Activated T-cell treated with anti-CD3 and anti-CD28 coated beads for 24 hours (primary cell): ENCODE measurements around the gene SERP2.
"Not testable (repeated sequence)": the region's sequence is repeated elsewhere in the genome, so short reads cannot be mapped to it uniquely, and the experiment has no call there.

Experiments used
- DNase-seq: peaks from one replicate; pipeline ENCODE4 v3.0.0-alpha.2; 2020; ENCODE audit warnings: low read depth

The SERP2 gene

DNA sequence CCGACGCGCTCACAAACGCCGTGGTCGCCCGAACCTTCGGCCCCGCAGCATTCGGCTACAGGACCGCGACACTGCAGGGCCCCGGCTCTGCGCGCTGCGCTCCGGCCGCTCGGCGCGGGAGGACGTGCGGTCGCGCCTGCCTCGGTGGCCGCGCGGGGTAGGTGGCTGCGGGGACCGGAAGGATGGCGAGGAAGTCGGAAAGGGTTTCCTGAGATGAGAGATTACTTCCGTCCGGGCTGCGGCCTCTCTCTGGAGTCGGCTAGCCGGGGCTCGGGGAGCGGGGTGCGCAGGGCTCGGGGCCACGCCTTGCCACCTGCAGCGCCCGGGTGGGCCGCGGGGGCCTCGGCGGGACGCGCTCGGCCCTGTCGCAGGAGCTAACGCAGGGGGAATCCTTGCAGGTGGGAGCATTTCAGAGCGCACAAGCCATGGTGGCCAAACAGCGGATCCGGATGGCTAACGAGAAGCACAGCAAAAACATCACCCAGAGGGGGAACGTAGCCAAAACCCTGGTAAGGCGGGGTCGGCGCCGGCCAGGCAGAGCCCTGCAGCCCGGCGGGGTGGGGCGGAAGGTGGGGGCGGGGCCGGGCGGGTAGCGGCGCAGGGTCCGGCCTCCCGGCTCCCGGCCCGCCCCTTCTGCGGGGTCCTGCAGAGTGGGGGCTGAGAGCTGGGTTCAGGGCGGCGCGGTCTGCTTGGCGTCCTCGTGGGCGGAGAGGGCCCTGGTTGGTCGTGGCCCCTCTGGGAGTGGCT is at the start of gene SERP2:
TSS of gene SERP2 (plus strand) at position 224 of the 747 bp plus-strand sequence. CDS start at position 426, 202 bp downstream.
- no peak for DNase-seq

DNA sequence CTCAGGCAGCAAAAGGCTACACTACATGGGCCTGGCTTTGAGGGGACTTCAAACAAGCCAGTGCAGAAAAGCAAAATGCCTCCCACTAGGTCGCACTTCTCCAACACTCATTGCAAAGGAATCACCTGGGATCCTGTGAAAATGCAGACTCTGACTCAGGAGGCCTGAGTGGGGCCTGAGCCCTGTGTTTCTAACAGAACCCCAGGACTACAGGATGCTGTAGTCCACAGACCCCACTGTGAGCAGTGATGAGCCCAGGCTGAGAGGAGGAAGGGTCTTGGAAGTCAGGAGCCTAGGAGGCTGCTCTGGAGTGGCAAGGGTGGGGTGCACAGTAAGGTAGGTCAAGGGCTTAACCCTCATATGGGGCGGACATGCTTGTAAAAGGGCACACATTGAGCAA is 46.7 kb upstream of the SERP2 start:
- no peak for DNase-seq

DNA sequence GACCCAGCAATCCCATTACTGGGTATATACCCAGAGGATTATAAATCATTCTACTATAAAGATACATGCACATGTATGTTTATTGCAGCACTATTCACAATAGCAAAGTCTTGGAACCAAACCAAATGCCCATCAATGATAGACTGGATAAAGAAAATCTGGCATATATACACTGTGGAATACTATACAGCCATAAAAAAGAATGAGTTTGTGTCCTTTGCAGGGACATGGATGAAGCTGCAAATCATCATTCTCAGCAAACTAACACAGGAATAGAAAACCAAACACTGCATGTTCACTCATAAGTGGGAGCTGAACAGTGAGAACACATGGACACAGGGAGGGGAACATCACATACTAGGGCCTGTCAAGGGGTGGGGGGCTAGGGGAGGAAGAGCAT is 44.6 kb upstream of the SERP2 start:
- not testable (repeated sequence) for DNase-seq

DNA sequence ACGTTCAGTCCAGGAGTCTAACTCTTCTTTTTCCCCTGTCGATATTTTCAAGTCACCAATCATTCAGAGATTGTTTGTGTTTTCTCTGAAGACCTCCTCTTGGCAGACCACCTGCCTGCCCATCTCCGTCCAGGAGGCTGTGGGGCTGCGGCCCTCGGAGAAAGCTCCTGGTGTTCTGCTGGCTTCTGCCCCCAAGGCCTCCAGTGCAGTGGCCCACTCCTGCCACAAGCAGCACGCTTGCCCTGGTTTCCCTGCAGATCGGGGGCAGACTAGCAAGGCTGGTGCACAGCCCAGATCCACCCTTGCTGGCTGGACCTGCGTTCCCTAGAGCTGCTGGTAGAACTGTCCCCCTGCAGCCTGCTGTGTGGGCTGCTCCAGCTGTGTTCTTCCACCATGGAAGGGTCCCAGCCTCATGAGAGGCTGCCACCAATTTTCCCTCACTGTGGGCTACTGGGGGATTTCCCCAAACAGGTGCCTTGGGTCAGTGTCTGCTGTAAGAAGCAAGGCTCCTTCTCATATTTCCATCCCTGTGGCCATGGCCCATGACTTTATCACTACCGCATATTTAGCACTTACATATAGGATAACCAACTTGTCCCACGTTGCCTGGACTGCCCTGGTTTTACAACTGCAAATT is 43.6 kb upstream of the SERP2 start:
- no peak for DNase-seq

DNA sequence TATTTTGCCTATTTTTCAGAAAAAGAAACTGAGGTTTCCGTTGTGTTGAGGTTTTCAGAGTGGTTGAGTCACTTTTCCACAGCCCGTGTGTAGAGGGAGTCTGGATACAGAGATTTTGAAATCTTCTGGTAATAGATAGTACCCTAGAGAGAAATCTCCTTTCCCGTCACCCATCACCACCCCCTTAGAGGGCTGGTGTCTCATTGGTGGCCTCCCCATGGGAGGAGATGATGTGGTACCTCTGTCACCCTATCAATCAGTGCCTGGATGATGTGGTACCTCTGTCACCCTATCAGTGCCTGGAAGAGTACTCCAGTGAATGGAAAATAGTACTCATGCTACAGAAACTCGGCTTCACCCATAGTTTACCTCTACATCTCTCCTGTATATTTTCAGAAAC is 42.2 kb upstream of the SERP2 start:
- no peak for DNase-seq

DNA sequence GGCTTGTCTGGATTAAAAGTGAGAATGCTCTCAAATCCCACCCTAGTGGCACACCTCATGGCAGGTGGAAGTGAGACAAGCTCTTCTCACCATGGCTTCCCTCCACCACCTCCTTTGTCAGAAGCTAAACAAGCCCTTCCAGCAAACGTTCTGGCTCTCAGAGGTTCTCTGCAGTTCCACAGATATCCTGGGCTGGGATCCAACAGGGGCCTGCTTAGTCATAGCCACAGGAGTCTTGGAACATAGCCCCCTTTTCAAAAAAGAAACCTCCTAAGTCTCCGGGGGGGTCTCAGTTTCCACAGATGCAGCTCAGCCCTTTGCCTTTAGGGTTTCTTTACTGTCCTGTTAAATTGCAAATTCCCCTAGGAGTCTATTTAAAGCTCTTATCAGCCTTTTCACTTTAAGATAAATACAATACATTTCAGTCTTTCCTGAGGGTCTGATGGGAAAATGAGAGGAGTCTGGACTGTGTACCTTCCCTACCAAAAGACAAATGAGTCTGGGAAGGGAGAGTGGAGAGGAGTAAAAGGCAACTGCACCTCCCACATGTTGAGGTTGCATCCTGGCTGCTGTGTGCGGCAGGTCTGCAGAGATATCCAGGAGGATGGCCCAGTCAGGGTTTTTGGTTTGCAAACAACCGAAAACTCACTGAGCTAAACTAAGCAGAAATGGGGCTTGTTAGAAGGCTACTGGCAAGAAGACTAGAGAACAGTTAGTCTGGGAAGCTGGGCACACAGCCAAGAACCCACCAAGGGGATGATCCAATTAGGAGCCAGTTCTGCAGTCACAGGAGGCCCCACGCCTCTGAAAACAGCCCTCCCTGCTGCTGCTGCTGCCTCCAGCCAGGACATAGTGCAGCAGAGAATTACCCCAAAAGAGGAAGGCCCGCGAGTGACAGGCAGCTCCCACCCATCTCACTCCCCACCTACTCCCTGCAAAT is 41.4 kb upstream of the SERP2 start:
- no peak for DNase-seq

DNA sequence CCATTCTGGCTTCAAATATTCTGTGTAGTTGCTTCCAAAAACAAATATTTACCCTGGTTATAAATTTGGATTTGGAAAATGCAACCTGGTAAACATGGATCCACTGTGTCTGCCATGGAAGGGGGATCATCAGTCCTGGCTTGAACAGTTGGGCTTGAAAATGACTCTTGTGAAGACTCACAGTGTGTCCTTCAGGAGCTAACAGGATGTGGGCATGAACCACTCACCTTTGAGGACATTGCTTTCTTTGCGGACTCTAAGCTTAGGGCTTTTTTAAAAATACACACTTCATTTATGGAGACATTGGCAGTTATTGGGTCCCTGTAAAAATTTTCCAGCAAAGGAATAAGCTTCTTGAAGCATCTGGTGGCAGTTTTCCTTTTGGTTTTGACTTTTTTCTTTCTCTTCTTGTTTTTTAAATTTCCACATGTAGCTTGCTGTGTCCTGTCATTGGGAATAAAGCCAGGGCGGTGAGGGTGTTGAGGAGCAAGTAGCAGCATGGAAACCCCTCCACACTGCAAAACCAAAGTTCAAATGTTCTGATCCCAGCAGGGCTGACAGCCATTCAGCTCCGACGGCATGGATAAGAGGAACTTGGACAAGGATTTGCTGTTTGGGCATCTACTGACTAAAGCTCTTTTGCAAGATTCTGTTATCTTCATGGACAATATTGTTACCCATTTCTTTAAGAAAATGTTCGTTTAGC is 39.5 kb upstream of the SERP2 start:
- no peak for DNase-seq

DNA sequence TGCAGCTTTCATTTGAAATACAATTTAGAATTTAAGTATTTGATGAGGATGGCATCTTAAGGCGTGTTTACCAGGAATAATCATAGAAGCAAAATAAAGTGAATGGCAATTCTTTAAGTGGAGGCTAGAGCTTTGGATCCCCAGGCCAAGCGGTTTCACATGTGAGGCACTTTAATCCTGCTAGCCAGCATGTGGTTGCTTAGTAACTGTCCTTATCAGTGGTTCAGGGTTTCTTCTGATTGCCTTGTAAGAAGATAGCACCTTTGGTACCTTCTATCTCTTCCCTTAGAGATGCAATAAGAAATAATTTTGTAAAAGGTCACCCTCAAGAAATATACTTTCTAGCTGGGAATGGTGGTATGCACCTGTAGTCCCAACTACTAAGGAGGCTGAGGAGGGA is 38.9 kb upstream of the SERP2 start:
- DNase-seq = no peak

DNA sequence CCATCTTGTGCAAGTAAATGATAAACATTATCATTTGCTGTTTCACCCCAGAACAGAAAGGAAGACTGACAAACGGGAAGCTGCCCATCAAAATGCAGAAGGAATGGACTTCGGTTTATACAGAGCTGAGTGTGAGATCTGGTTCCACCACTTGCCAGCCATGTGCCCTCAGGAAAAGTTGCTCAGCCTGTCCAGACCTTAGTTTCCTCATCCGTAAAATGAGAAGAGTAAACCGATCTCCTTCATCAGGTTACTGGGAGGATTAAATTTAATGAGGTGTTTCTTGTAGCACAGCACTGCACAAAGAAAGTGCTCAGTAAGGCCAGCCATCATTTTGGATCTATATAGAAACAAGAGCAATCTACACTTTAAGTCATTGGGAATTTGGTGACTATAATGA is 36.7 kb upstream of the SERP2 start:
- DNase-seq = no peak

DNA sequence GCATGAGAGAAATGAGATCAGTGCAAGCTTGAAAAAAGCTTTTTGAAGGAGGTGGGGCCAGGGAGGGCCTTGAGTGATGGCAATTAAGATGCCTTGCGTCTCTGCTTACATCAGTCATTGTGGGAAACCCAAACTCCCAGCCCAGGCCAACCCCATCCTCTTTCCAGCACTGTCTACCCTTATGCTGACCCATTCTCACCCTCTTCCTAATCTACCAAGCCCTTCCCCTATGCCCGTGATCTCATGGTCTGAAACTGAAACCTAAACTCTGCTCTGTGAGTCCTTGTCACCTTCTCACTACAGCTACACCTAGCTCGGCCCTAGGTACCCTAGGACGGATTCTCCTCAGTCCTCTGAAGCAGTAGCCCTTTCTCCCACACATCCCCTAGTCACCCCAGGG is 36.0 kb upstream of the SERP2 start:
- DNase-seq = no peak

DNA sequence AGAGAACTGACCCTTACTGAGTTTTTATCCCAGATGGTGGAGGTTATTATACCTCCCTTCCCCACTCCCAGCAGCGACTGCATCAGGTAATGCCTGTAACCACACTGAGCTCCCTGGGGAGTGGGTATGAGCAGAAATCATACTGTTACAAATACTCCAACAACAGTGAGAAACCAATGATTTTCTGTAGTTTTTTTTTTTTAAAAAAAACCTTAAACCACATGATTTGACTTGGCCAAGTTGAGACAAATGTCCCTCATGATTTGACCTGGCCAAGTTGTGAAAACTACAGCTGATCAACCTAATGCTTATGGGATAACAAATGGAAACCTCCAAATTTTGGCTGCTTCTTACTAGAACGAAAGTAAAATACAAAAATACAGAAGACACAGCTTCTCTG is 33.1 kb upstream of the SERP2 start:
- no peak for DNase-seq

DNA sequence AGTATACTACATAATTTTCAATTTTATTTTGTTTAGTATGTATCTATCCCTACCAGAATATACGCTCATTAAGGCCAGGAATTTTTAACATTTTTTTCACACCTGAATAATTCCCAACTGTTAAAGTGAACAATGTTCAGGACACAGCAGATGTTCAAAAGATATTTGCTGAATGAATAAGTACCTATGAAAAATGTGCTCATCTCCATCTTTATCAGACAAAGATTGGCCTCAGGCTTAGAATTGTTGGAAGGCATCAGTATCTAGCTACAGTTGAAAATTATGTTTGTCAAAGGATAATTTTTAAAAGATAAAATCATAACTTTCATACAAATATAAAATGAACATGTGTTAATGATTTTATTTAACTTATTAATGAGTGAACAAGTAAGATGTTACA is 30.9 kb upstream of the SERP2 start:
- no peak for DNase-seq

DNA sequence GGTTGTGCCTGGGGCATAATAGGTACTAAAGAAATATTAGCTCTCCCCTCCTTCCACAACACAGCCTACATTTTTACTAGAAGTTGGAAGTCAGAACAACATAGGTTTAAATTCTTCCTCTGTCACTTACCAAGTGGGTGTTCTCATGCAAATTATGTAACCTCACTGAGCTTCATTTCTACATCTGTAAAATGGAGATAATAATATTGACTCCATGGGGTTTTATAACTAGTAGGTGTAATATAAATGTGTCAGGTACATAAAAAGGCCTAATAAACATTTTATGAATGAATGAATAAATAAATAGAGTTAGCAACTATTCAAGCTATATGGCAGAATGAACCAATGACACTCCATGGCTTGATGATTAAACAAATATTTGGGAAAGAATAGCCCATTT is 27.1 kb upstream of the SERP2 start:
- DNase-seq = no peak

DNA sequence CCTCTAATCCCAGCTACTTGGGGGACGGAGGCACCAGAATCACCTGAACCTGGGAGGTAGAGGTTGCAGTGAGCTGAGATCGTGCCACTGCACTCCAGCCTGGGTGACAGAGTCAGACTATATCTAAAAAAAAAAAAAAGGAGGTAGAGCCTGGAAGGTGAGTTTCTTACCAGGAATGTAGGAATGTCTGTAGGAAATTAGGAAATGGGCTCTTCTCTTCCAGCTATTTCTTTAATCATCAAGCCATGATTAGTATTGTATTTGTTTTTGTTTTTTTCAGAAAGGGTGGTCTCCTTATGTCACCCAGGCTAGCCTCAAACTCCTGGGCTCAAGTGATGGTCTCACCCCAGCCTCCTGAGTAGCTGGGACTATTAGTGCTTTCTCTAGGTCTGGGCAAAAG is 26.3 kb upstream of the SERP2 start:
- DNase-seq = no peak

DNA sequence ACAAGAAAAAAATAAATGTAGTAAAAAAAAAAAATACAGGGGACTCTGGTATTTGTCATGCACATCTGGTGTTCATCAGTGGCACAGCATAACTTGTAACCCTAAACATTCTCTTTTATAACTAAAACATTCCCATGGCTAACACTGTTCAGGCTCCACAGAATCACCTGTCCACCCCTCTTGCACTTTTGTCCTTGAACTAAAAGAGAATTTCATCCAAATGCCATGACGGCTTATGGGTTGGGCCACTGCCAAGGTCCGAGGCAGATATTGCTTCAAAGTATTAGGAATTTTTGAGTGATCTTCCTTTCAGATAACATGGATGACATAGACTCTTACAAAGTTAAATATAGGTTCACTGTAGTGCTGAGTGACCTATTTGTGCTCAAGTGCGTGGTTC is 25.7 kb upstream of the SERP2 start:
- DNase-seq = no peak

DNA sequence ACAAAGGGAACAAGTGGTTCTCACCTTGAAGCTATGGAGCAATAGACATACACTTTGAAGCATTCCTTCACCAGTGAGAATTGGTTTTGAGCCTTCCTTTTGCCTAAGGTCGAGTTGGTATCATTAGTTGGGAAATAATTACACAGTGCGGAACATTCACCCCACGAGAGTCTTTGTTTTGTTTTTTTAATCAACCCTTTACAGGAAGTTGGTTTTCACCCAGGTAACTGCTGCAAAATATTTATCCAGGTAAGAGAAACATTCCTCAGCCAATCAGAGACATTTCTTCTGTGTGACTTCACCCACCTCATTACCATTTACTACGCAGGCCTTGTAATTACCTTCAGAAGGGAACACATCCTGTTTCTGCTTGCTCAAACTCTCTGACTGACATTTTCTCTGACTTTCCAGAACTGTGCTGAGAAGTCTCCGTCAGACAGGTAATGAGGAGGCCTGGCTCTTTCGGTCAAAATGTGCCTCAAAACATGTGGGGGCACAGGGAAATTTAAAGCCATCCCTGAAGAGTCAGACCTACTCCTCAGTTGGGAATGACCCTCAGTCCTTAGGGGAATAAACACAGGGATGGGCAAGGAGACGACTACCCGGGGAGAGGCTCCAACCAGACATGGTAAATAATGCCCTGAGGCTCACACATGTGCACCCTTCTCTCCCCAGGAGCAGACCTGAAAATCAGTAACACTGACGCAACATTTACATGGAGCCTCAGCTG is 22.7 kb upstream of the SERP2 start:
- no peak for DNase-seq

DNA sequence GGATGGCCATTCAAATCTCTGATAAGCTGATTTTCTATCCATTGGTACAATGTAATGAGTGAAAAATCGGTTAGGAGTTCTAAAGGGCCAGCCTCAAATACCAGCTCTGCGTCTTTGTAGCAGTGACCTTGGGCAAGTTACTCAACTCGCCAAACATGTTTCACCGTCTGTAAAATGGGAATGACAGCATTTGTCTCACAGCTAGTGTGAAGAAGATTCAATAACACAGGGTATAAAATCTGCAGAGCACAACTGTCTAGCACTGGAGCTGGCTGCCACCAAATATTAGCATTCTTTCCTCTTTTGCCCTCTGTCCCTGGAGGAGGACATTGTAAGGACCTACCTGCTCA is 22.1 kb upstream of the SERP2 start:
- no peak for DNase-seq

DNA sequence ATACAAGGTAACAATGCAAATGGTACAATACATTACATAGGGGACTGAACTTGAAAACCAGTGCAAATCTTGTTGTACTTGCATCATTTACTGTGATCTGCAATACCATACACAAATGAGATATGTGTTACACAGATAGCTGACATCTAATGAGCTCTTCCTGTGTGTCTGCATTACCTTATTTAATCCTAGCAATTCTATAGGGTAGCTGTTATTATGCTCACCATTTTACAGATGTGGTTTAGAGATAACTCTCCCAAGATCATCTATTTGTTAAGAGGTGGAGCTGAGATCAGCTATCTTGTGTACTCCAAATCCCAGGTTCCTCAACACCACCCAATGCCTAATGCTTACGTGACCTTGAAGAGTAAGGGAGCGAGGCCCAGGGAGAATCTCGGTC is 21.4 kb upstream of the SERP2 start:
- no peak for DNase-seq

DNA sequence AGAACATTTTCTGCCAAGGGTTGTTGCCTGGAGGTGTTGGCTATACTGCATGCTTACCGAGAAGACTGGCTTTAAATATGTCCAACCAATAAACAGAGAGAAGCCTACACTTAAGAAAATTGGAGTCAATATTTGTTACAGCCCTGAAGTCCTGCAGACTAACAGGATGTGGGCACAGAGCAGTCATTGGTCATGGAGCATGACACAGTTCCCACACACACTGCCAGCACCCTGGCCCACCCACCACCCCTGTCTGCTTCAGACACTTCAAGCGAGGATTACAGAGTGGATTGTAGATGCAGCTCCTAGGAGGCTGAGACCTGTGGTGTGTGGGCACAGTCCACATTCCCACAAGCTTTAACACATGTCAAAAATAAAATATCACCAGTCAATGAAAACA is 21.0 kb upstream of the SERP2 start:
- no peak for DNase-seq

DNA sequence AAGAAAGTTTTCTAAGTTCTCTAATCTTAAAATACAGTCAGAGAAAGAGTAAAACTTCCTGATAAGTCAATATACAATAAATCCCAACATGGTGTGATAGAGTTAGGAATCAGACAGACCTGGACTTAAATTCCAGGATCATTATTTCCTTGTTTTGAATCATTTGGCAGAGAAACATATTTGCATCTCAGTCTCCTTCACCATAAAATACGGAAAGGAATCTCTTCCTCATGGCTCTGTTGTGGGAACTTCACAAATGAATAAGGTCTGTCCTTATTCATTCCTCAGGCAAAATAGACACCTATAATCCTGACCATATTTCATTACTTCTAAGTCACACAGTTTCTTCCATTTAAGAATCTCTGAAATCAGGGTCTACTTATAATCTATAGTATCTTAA is 19.3 kb upstream of the SERP2 start:
- DNase-seq = no peak

DNA sequence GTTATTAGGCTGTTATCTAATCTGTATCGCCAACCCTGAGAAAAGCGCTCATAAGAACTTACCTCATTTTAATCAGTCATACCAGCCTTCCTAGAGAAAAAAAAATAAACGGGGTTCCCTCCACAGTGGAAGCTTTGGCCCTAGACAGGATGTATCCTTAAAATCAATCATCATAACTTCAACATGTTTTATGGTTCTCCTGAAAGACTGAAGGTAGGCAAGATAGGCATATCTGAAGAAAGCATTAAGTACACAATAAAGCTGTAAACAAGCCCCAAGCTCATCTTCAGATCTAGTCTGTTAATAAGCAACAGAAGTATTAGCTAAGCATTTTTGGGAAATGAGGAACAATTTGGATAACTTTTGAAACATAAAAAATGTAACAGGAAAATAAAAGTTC is 18.7 kb upstream of the SERP2 start:
- DNase-seq = no peak

DNA sequence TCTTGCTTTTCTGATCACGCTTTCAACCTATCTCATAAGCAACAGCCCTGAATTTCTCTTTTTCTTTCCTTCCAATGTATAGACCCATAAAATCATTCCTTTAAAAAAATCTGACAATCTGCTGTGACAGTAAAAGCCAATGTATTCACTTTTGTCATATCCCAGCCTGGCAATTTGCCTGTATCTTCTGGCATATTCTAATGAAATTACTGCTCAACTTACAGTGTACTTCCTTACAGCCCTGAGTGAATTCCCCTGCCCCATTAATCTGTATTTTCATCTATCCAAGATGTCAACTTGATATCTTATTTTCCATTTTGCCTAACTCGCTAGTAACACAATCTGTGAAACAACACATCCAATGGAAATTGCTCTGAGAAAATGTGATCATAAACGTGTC is 18.0 kb upstream of the SERP2 start:
- no peak for DNase-seq
